Keratinocyte (primary cell): Measurements from ENCODE around the gene ATG9B.

Experiments
- CTCF ChIP-seq, 3 experiments: IDR thresholded peaks in 1 of 3; conservative IDR thresholded peaks in 1 of 3; optimal IDR thresholded peaks in 1 of 3; 2 replicates in 2 of 3; 3 replicates in 1 of 3; pipeline versions ENCODE3 to v1.5.1; 2011; ENCODE audit warnings: low read length in 3 of 3, mild to moderate bottlenecking in 3 of 3, moderate library complexity in 2 of 3, control low read depth in 1 of 3, inconsistent platforms in 1 of 3; ENCODE audit not compliant: insufficient read depth in 2 of 3; ENCODE audit errors: extremely low read depth in 1 of 3
- EZH2 ChIP-seq: IDR thresholded peaks from one replicate; pipeline ENCODE4 v1.6.1; 2012; ENCODE audit warnings: inconsistent platforms, mild to moderate bottlenecking, low read length, moderate library complexity

DNA sequence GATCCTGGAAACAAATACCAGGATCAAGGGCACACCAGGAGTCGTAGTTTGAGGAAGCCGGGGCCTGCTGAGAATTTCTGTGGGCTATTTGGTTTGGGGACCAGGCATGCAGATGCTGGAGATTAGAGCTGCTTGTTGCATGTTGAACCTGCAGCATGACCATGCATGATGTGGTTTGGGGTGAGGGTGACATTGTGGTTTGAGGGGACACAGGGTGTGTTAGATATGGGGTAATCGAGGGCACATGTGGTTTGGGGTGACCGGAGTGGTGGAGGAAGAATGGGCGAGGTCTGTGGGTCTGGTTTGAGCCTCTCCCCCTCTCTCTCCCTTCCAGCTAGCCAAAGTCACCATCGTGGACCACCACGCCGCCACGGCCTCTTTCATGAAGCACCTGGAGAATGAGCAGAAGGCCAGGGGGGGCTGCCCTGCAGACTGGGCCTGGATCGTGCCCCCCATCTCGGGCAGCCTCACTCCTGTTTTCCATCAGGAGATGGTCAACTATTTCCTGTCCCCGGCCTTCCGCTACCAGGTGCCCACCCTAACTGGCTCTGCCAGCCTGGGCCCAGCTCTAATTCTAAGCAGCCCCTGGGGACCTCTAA lies 23.3 kb downstream of the ATG9B start:
- TF ChIP-seq CTCF (optimal IDR thresholded peaks at IDR 0.05 in 1 of 3, IDR thresholded peaks at IDR 0.05 in 1 of 3, conservative IDR thresholded peaks at IDR 0.05 in 1 of 3; ENCODE audit: extremely low read depth in 1 of 3, insufficient read depth in 2 of 3, low read length in 3 of 3) (no peak), EZH2 (no peak)
